GM18858 (cell line): ENCODE data around the gene XRCC6.
"Not testable (repeated sequence)": the region's sequence is repeated elsewhere in the genome, so short reads cannot be mapped to it uniquely, and the experiment has no call there.

ENCODE experiments used
- ATAC-seq: cut with Tn5 transposase; IDR thresholded peaks from one replicate; pipeline ENCODE4 v1.9.1; 2021; ENCODE audit not compliant: unreplicated experiment

The XRCC6 gene

GRCh38 chr22:41648432-41648831 is 27.3 kb downstream of the XRCC6 start:
- no peak for ATAC-seq

GRCh38 chr22:41650229-41650628 is 29.1 kb downstream of the XRCC6 start:
- ATAC-seq: no peak

DNA sequence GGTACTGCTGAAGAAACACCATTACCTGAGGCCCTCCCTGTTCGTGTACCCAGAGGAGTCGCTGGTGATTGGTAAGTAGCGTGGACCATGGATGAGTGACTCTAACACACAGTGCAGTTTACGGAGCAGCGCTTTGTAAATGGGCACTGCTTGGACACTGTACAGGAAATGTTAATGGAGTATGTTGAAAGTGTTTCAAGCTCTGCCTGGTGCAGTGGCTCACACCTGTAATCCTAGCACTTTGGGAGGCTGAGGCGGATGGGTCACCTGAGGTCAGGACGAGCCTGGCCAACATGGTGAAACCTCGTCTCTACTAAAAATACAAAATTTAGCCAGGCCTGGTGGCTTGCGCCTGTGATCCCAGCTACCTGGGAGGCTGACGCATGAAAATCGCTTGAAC is 29.7 kb downstream of the XRCC6 start:
- ATAC-seq: no peak

DNA sequence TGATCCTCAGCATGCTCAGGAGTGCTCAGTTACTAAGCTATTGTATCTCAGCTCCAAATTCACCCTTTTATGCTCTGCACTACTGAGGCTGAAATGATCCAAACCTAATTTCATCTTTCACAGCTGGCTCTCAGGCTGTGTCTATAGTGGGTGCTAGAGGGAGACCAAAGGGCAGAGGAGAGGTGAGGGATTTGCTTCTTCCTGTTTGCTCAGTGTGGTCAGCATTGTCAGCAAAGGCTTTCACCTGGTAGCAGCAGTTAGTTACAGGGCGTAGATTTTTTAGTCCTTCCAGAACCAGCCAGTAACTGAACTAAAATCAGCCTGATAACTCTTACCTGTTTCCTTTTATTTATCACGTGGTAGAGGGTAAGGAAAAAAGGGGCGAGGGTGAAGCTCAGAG is 33.2 kb downstream of the XRCC6 start:
- no peak for ATAC-seq

DNA sequence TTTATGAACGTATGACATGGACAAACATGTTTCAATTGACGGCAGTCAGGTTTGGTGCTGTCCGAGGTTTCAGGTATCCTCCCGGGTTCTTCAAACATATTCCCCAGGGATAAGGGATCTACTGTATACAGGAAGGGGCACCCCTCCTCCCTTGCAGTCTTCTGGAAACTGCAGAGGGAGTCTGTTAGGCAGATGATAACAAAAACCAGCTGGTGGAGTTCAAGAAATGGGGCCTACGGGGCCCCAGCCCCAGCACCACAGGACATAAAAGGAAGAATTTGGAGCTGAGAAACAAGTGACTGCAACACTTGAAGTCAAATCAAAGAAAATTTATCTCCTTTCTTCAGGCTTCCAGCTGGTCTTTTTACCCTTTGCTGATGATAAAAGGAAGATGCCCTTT is 35.5 kb downstream of the XRCC6 start:
- ATAC-seq: no peak

GRCh38 chr22:41657709-41658108 is 36.6 kb downstream of the XRCC6 start:
- no peak for ATAC-seq

- no peak for ATAC-seq
Observed at GRCh38 chr22:41658869-41659268, 37.8 kb downstream of the XRCC6 start.

GRCh38 chr22:41659941-41660340 is 38.8 kb downstream of the XRCC6 start:
- ATAC-seq: no peak

GRCh38 chr22:41660416-41660815 is 39.3 kb downstream of the XRCC6 start:
- ATAC-seq: no peak

- ATAC-seq: no peak
Observed at GRCh38 chr22:41661088-41661487, 40.0 kb downstream of the XRCC6 start.

GRCh38 chr22:41661713-41662112 is 40.6 kb downstream of the XRCC6 start:
- no peak for ATAC-seq

DNA sequence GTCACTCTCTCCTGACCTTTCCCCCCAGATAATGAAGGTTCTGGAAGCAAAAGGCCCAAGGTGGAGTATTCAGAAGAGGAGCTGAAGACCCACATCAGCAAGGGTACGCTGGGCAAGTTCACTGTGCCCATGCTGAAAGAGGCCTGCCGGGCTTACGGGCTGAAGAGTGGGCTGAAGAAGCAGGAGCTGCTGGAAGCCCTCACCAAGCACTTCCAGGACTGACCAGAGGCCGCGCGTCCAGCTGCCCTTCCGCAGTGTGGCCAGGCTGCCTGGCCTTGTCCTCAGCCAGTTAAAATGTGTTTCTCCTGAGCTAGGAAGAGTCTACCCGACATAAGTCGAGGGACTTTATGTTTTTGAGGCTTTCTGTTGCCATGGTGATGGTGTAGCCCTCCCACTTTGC is 42.5 kb downstream of the XRCC6 start:
- ATAC-seq: not testable (repeated sequence)

DNA sequence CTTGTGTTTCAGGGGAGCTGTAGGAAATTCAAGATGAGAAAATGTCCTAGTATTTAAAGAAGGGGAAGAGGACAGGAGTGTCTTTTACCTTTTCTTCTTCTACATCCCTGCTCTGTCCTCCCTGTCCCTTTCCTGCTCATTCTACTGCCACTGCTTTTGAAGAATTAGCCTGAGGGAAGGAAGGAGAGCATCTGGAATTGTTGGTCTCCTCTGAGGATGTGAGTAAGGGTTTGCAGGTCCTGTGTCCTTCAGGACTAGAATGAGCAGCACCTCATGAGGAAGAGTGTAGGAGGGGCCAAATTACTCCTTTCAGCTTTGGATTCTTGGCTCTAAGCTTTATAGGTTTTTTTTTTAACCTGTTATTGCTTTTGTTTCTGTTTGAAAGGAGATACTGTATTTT is 43.4 kb downstream of the XRCC6 start:
- no peak for ATAC-seq

GRCh38 chr22:41664951-41665350 is 43.9 kb downstream of the XRCC6 start:
- ATAC-seq: no peak

DNA sequence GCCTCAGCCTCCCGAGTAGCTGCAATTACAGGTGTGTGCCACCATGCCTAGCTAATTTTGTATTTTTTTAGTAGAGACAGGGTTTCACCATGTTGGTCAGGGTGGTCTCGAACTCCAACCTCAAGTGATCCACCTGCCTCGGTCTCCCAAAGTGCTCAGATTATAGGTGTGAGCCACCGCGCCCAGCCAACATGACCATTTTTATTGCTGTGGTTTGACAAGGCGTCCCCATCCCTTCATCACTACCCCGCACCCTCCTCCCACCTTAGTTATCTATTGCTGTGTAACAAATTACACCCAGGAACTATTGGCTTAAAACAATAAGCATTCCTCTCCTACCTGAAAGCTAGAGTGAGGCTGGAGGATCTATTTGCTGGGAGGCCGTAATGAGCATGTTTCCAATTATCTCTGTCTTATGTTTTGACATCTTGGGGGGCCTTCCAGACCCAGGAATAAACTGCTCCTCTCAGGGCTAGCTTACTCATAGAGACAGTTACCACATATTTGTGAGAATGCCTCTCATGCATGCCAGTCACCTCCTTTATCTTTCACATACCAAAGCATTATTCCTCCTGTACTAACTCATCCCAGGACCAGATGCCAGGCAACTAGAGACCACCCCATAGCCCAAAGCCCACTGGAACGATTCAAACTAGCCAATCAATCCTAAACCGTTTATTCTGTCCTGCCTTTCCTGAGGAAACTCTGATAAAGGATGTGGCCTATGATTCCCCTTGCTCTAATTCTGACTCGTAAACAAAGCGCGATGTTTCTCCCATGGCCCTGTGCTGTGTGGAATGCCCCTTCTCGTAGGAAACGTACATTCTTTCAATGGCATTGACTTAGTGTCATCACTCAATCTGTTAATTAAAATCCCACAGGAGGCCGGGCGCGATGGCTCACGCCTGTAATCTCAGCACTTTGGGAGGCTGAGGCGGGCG is 48.1 kb downstream of the XRCC6 start:
- no peak for ATAC-seq

DNA sequence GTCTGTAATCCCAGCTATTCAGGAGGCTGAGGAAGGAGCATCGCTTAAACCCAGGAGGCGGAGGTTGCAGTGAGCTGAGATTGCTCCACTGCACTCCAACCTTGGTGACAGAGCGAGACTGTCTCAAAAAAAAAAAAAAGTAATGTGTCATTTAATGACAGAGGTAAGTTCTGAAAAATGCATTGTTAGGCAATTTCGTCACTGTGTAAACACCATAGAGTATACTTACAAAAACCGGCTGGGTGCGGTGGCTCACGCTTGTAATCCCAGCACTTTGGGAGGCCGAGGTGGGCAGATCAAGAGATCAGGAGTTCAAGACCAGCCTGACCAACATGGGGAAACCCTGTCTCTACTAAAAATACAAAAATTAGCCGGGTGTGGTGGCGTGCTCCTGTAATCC is 51.0 kb downstream of the XRCC6 start:
- not testable (repeated sequence) for ATAC-seq

DNA sequence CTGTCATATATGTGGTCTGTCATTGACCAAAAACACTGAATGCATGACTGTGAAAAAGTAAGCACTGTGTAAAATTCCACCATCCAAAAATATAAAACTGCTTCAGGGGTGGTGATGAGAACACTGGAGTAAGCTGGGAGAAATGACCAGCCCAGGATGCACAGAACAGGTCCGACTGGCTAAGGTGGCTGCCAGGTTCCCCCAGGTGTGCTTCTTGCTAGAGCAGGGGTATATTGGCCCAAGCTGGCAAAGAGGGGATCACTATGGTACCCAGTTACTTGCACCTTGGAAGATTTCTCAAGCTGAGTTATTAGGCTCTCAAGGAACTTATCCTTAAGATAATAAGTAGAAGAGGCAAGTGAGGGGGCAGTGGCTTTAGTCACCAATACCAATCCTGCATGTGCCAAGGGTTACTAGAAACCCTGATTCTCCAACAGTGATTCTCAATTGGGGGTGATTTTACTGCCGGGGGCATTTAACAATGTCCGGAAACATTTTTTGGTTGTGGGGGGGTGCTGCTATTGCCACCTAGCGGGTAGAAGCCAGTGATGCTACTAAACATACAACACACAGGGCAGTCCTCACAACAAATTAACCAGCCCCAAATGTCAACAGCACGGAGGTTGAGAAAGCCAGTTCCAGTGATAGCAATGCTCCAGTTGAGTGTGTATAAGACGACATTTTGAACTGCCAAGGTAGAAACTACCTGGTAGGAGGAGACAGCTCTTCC is 51.9 kb downstream of the XRCC6 start:
- ATAC-seq: no peak

DNA sequence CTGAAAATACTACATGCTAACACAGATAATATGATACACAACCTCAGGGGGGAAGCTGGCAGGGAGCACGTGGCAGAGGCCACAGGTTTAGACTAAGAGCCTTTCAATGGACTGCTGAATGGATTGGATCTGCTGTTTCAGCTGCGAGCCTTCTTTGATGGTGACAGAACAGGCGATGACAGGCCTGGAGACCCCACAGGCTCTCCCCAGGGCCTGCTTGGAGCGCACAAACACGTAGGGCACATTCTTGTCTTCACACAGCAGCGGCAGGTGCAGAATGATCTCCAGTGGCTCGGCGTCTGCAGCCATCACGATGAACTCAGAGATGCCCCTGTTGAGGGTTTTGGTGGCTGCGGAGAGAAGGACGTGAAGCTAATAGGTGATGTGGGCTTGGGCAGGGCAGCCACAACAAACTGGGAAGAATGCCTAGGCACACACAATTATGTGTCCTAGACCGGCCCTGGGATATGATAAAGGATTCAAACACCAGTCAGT is 53.8 kb downstream of the XRCC6 start:
- ATAC-seq: no peak

DNA sequence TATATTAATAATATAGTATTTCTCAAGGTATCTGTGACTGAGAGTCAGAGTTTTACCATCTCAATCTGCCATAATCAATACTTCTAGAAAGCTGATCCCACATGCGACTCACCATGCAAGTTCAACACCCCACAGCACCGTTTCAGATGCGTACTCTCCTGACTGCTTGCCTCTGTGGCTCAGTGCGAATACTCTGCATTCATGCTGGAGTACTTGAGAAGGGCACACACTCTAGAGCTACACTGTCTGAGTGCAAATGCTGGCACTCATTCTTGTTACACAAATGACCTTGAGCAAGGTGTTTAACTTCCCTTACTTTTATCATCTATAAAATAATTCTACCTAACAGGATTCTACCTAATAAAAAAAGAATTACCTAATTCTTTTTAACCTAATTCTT is 55.0 kb downstream of the XRCC6 start:
- no peak for ATAC-seq

GRCh38 chr22:41681616-41682015 is 60.5 kb downstream of the XRCC6 start:
- ATAC-seq: no peak

- ATAC-seq: no peak
Observed at GRCh38 chr22:41682033-41682807, 61.1 kb downstream of the XRCC6 start.
